Hematopoietic multipotent progenitor cell treated with erythropoietin and hydrocortisone succinate and interleukin-3 and kit ligand, for 15 days (in vitro differentiated cells): Measurements from ENCODE around the gene SLC15A2.
"Not testable (repeated sequence)": the region's sequence is repeated elsewhere in the genome, so short reads cannot be mapped to it uniquely, and the experiment has no call there.

Experiments
- DNase-seq: peaks from one replicate; pipeline ENCODE4 v3.0.0-alpha.2; 2015; ENCODE audit warnings: low spot score

The SLC15A2 gene

GRCh38 chr3:121894301-121894990 is at the start of gene SLC15A2:
SLC15A2 (plus strand) TSS chr3:121894401; CDS start chr3:121894477, 76 bp downstream.
- DNase-seq = no peak

GRCh38 chr3:121844892-121845291 is 49.3 kb upstream of the SLC15A2 start:
- no peak for DNase-seq

- no peak for DNase-seq
Observed at GRCh38 chr3:121852256-121852655, 41.9 kb upstream of the SLC15A2 start.

GRCh38 chr3:121855555-121855954 is 38.6 kb upstream of the SLC15A2 start:
- no peak for DNase-seq

GRCh38 chr3:121857778-121858177 is 36.4 kb upstream of the SLC15A2 start:
- DNase-seq = not testable (repeated sequence)

GRCh38 chr3:121863247-121863646 is 31.0 kb upstream of the SLC15A2 start:
- DNase-seq = not testable (repeated sequence)

GRCh38 chr3:121863801-121864200 is 30.4 kb upstream of the SLC15A2 start:
- no peak for DNase-seq

GRCh38 chr3:121869736-121870135 is 24.5 kb upstream of the SLC15A2 start:
- DNase-seq = no peak

- DNase-seq = no peak
Observed at GRCh38 chr3:121870717-121871116, 23.5 kb upstream of the SLC15A2 start.

GRCh38 chr3:121871430-121871829 is 22.8 kb upstream of the SLC15A2 start:
- no peak for DNase-seq

- no peak for DNase-seq
Observed at GRCh38 chr3:121878411-121878810, 15.8 kb upstream of the SLC15A2 start.

GRCh38 chr3:121883507-121883906 is 10.7 kb upstream of the SLC15A2 start:
- DNase-seq = no peak

- no peak for DNase-seq
Observed at GRCh38 chr3:121885386-121885785, 8.8 kb upstream of the SLC15A2 start.

GRCh38 chr3:121895121-121895520 is 920 bp downstream of the SLC15A2 start:
- no peak for DNase-seq

GRCh38 chr3:121895736-121896135 is 1.5 kb downstream of the SLC15A2 start:
- DNase-seq = no peak

GRCh38 chr3:121896823-121897222 is 2.6 kb downstream of the SLC15A2 start:
- DNase-seq = no peak

GRCh38 chr3:121897296-121897695 is 3.1 kb downstream of the SLC15A2 start:
- DNase-seq = no peak

GRCh38 chr3:121913305-121913990 is 19.2 kb downstream of the SLC15A2 start:
- no peak for DNase-seq

- DNase-seq = no peak
Observed at GRCh38 chr3:121914081-121914998, 20.1 kb downstream of the SLC15A2 start.

GRCh38 chr3:121916189-121916588 is 22.0 kb downstream of the SLC15A2 start:
- DNase-seq = no peak

- no peak for DNase-seq
Observed at GRCh38 chr3:121918779-121919483, 24.7 kb downstream of the SLC15A2 start.

- no peak for DNase-seq
Observed at GRCh38 chr3:121924734-121925133, 30.5 kb downstream of the SLC15A2 start.
